Breast epithelium (tissue), 4 donors: Measurements from ENCODE around the gene ADARB2. TPM values are rescaled to one million over a fixed set of nuclear protein-coding genes. Genes with fewer than 3 reads are reported as not detected.

Experiments
- DNase-seq, 2 donors: peaks; one replicate each; pipeline ENCODE4 v3.0.0-alpha.2; 2019; ENCODE audit warnings: low spot score in 2 of 2
- H3K27ac ChIP-seq, 2 donors: fragments of 200-600 bp; sonication (generic) in 1 of 2; one replicate each; pipeline ENCODE4 v1.5.1; 2016 to 2019; ENCODE audit warnings: mild to moderate bottlenecking in 1 of 2
- H3K27me3 ChIP-seq, 2 donors: fragments of 200-600 bp; sonication (generic) in 1 of 2; one replicate each; pipeline versions ENCODE4 v1.5.1 to v1.6.0; 2017 to 2019; ENCODE audit warnings: control low read depth in 1 of 2, mild to moderate bottlenecking in 1 of 2
- H3K36me3 ChIP-seq: fragments of 200-600 bp; one replicate; pipeline ENCODE4 v1.5.1; 2019
- H3K4me1 ChIP-seq, 2 donors: fragments of 200-600 bp; sonication (generic); one replicate each; pipeline ENCODE4 v1.5.1; 2016 to 2019; ENCODE audit warnings: control low read depth in 1 of 2
- H3K4me3 ChIP-seq, 3 donors: fragments of 200-600 bp; sonication (generic); 1 replicate in 2 of 3; 2 replicates in 1 of 3; pipeline ENCODE4 v1.5.1; 2016 to 2019; ENCODE audit warnings: mild to moderate bottlenecking in 3 of 3, moderate library complexity in 2 of 3
- H3K9me3 ChIP-seq, 2 donors: fragments of 200-600 bp; sonication (generic) in 1 of 2; one replicate each; pipeline ENCODE4 v1.5.1; 2016 to 2019; ENCODE audit warnings: control low read depth in 1 of 2
- POLR2A ChIP-seq: fragments of 450-650 bp; IDR thresholded peaks from one replicate; pipeline ENCODE4 v1.6.1; 2016; ENCODE audit warnings: antibody characterized with exemption, mild to moderate bottlenecking, moderate library complexity
- POLR2AphosphoS5 ChIP-seq, 3 donors: sonication (generic); formaldehyde crosslinking; IDR thresholded peaks; one replicate each; pipeline ENCODE4 v1.6.1; 2017; ENCODE audit warnings: antibody characterized with exemption in 3 of 3
- intact Hi-C: fragments of 100-400 bp; cut with DNase I; formaldehyde crosslinking; loops from one replicate; pipeline ENCODE4 v1.15.1; 2023; ENCODE audit warnings: low total_unique reads
- total RNA-seq, 3 donors: library from RNA; depleted of rRNA; stranded (reverse); fragments of >200 nt; gene quantifications; one replicate each; pipeline ENCODE4 v1.1.0, GENCODE V29; 2016
- TF ChIP-seq, protein P1 (sequence below), 3 donors: fragments of 450-650 bp; IDR thresholded peaks; one replicate each; pipeline ENCODE4 v1.5.1; 2016 to 2017; ENCODE audit warnings: antibody characterized with exemption in 3 of 3, mild to moderate bottlenecking in 3 of 3, moderate library complexity in 3 of 3

ADARB2 gene
- total RNA-seq, 3 donors from 2014 or later = 0.32 to 3.9 (median 2.0) TPM

GRCh38 chr10:1598393-1599153, 138.8 kb downstream of the ADARB2 start:
- no peak overlapping the region for H3K27ac ChIP-seq
- no peaks in the 10 kb centered on the region for H3K4me1 ChIP-seq
- no peak for TF ChIP-seq POLR2A
- TF ChIP-seq POLR2AphosphoS5 (IDR thresholded peaks at IDR 0.05) = no peak
- TF ChIP-seq, protein P1, sequence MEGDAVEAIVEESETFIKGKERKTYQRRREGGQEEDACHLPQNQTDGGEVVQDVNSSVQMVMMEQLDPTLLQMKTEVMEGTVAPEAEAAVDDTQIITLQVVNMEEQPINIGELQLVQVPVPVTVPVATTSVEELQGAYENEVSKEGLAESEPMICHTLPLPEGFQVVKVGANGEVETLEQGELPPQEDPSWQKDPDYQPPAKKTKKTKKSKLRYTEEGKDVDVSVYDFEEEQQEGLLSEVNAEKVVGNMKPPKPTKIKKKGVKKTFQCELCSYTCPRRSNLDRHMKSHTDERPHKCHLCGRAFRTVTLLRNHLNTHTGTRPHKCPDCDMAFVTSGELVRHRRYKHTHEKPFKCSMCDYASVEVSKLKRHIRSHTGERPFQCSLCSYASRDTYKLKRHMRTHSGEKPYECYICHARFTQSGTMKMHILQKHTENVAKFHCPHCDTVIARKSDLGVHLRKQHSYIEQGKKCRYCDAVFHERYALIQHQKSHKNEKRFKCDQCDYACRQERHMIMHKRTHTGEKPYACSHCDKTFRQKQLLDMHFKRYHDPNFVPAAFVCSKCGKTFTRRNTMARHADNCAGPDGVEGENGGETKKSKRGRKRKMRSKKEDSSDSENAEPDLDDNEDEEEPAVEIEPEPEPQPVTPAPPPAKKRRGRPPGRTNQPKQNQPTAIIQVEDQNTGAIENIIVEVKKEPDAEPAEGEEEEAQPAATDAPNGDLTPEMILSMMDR (IDR thresholded peaks at IDR 0.05) = no peak
- intact Hi-C loops = no loop called here
- no peak for DNase-seq
- no peaks in the 10 kb centered on the region for H3K9me3 ChIP-seq
- no peak overlapping the region for H3K4me3 ChIP-seq
- peaks cover 0 to 10% of the 10 kb centered on the region in 2 donors for H3K27me3 ChIP-seq
- no peaks in the 10 kb centered on the region for H3K36me3 ChIP-seq

GRCh38 chr10:1597370-1598146, 139.8 kb downstream of the ADARB2 start:
- intact Hi-C loops = no loop called here
- Histone ChIP-seq H3K9me3 (no peaks in the 10 kb centered on the region), H3K4me3 (no peak overlapping the region), H3K4me1 (no peaks in the 10 kb centered on the region), H3K27ac (no peak overlapping the region), H3K36me3 (no peaks in the 10 kb centered on the region), H3K27me3 (peaks cover 0 to 10% of the 10 kb centered on the region in 2 donors)
- no peak for DNase-seq
- TF ChIP-seq POLR2AphosphoS5 (IDR thresholded peaks at IDR 0.05) = no peak
- TF ChIP-seq, protein P1 (IDR thresholded peaks at IDR 0.05) = no peak
- TF ChIP-seq POLR2A = no peak

DNA sequence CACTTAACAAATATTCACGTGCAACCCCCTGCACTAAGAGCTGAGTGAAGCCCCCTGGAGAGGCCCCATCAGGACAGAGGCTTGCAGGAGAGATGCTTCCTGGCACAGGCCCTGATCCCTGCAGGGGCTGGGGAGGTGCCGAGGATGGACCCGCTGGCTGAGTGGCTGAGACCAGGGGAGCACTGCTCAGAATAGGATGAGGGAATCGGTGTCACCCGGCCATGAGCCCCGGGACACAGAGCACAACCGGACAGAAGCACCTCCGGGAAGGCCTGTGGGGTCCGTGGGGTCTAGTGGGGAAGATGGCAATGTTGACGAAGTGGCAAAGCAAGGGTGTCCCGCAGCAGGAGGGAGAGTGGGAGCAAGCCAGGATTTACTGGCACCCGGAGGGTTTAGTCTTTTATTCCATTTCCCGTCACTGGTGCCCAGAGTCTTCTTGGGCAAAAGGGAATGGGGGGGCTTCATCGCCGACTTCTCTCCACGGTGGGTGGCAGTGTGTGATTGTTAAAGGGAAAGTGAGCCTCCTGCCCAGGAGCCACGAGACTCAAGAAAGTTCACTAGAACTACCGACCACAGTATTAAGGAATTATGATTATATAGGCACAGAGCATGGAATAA, 140.7 kb downstream of the ADARB2 start:
- Histone ChIP-seq H3K9me3 (no peaks in the 10 kb centered on the region), H3K4me3 (no peak overlapping the region), H3K27ac (no peak overlapping the region), H3K4me1 (no peaks in the 10 kb centered on the region), H3K36me3 (no peaks in the 10 kb centered on the region), H3K27me3 (peaks cover 0 to 3% of the 10 kb centered on the region in 2 donors)
- TF ChIP-seq, protein P1 (IDR thresholded peaks at IDR 0.05) = no peak
- TF ChIP-seq POLR2AphosphoS5 (IDR thresholded peaks at IDR 0.05) (no peak), POLR2A (no peak)
- intact Hi-C loops = no loop called here
- DNase-seq = no peak

DNA sequence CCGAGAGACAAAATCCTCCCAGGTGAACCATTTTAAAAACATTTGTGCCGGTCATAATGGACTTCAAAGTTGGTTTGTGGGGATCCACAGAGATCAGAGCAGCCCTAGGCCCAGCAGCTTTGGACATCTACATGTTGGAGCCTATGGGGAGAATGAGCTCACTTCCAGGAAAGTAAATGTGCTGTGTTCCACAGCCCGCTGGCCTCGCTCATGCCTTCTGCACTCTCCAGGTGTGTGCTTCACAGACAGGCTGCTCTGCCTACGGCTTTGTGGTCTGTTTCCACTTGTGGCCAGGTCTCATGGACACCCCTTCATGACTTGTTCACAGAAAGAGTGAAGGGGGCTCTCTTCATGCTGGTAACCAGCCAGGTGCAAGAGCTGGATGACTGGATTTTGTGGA, 141.6 kb downstream of the ADARB2 start:
- no peak overlapping the region for H3K4me3 ChIP-seq
- H3K4me1 ChIP-seq = no peaks in the 10 kb centered on the region
- H3K27ac ChIP-seq = no peak overlapping the region
- no peaks in the 10 kb centered on the region for H3K9me3 ChIP-seq
- DNase-seq = no peak
- H3K27me3 ChIP-seq = peaks cover 0 to 8% of the 10 kb centered on the region in 2 donors
- H3K36me3 ChIP-seq = no peaks in the 10 kb centered on the region
- intact Hi-C loops = no loop called here
- no peak for TF ChIP-seq POLR2AphosphoS5 (IDR thresholded peaks at IDR 0.05)
- no peak for TF ChIP-seq POLR2A
- TF ChIP-seq, protein P1 (IDR thresholded peaks at IDR 0.05) = no peak

- TF ChIP-seq POLR2A = no peak
- no peak for DNase-seq
- intact Hi-C loops = no loop called here
Measured at GRCh38 chr10:1595242-1595600, 142.1 kb downstream of the ADARB2 start.

More at GRCh38 chr10:1595242-1595600, 142.1 kb downstream of the ADARB2 start:
- H3K36me3 ChIP-seq = no peaks in the 10 kb centered on the region
- H3K4me3 ChIP-seq = no peak overlapping the region
- peaks cover 0 to 9% of the 10 kb centered on the region in 2 donors for H3K27me3 ChIP-seq
- H3K4me1 ChIP-seq = no peaks in the 10 kb centered on the region
- no peak overlapping the region for H3K27ac ChIP-seq
- no peaks in the 10 kb centered on the region for H3K9me3 ChIP-seq
